Measurements from ENCODE around the gene RAB27A. TPM values are rescaled to one million over a fixed set of nuclear protein-coding genes. Genes with fewer than 3 reads are reported as not detected.
"Not testable (repeated sequence)": the region's sequence is repeated elsewhere in the genome, so short reads cannot be mapped to it uniquely, and the experiment has no call there.

The RAB27A gene
- total RNA-seq, 4 donors from 2014 or later = 6.2 to 11.9 (median 7.5) TPM

- WGBS, 2 donors = 61 to 62% methylated on average over 4 of the region's 4 CpGs
- intact Hi-C loops (cut with DNase I; ENCODE audit: low total_unique reads) = no loop called here
- DNase-seq (ENCODE audit: low spot score in 2 of 2) = no peak
- TF ChIP-seq, protein P1, sequence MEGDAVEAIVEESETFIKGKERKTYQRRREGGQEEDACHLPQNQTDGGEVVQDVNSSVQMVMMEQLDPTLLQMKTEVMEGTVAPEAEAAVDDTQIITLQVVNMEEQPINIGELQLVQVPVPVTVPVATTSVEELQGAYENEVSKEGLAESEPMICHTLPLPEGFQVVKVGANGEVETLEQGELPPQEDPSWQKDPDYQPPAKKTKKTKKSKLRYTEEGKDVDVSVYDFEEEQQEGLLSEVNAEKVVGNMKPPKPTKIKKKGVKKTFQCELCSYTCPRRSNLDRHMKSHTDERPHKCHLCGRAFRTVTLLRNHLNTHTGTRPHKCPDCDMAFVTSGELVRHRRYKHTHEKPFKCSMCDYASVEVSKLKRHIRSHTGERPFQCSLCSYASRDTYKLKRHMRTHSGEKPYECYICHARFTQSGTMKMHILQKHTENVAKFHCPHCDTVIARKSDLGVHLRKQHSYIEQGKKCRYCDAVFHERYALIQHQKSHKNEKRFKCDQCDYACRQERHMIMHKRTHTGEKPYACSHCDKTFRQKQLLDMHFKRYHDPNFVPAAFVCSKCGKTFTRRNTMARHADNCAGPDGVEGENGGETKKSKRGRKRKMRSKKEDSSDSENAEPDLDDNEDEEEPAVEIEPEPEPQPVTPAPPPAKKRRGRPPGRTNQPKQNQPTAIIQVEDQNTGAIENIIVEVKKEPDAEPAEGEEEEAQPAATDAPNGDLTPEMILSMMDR (IDR thresholded peaks at IDR 0.05) = no peak
- TF ChIP-seq POLR2A (IDR thresholded peaks at IDR 0.05) = no peak
- H3K4me3 ChIP-seq (ENCODE audit: low read depth, poor library complexity, severe bottlenecking) = no peak overlapping the region
Observed at GRCh38 chr15:55256281-55257011, 33.2 kb downstream of the RAB27A start.

DNA sequence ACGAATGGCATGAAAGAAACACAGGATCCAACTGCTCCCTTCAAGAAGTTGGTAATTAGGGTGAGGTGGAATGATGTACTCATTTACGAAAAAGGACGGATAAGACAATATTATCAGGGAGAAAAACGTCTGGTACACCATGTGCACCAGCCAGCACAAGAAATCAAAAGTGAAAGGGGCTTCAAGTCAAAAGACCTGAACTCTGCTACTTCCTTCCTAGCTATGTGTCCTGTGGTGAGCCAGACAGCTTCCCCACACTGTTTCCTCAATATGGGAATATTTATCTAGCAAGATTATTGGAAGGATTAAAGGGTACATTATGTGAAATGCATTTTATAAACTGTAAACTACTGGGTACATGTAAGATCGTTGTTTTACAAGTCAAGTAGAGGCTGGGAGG lies 33.9 kb downstream of the RAB27A start:
- TF ChIP-seq, protein P1 (IDR thresholded peaks at IDR 0.05) = no peak
- TF ChIP-seq POLR2A (IDR thresholded peaks at IDR 0.05) = no peak
- WGBS, 2 donors = 70 to 78% methylated on average over 5 of the region's 5 CpGs
- intact Hi-C loops (cut with DNase I; ENCODE audit: low total_unique reads) = no loop called here
- DNase-seq (ENCODE audit: low spot score in 2 of 2) = no peak
- H3K4me3 ChIP-seq (ENCODE audit: low read depth, poor library complexity, severe bottlenecking) = no peak overlapping the region

- TF ChIP-seq, protein P1 (IDR thresholded peaks at IDR 0.05) = no peak
- no peak for TF ChIP-seq POLR2A (IDR thresholded peaks at IDR 0.05)
- H3K4me3 ChIP-seq (ENCODE audit: low read depth, poor library complexity, severe bottlenecking) = no peak overlapping the region
- no peak for DNase-seq (ENCODE audit: low spot score in 2 of 2)
- intact Hi-C loops (cut with DNase I; ENCODE audit: low total_unique reads) = no loop called here
- WGBS, 2 donors = 75 to 80% methylated on average over 4 of the region's 4 CpGs
Observed at GRCh38 chr15:55254916-55255679, 34.5 kb downstream of the RAB27A start.

DNA sequence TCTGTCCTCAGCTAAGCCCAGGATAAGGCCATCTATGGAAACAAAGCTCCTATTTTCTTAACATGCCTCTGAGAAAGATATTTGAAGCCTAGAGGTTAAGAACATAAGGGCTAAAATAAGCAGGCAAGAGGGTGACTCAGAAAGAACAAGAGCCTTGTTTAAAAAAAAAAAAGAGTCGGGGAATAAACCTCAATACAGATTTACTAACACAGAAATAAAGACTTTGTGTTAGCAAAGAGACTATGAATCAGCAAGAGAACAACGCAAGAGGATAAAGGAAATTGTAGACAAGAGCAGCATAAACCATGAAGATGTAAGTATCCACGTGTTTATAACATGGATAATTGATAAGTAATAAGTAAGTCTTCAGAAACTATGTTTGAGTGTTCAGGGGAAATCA lies 36.0 kb downstream of the RAB27A start:
- 66 to 76% methylated on average over 3 of the region's 3 CpGs for WGBS, 2 donors
- no peak overlapping the region for H3K4me3 ChIP-seq (ENCODE audit: low read depth, poor library complexity, severe bottlenecking)
- DNase-seq (ENCODE audit: low spot score in 2 of 2) = no peak
- TF ChIP-seq POLR2A (IDR thresholded peaks at IDR 0.05) = no peak
- TF ChIP-seq, protein P1 (IDR thresholded peaks at IDR 0.05) = no peak
- intact Hi-C loops (cut with DNase I; ENCODE audit: low total_unique reads) = no loop called here

- DNase-seq (ENCODE audit: low spot score in 2 of 2); H3K4me3 ChIP-seq (ENCODE audit: low read depth, poor library complexity, severe bottlenecking); intact Hi-C loops (cut with DNase I; ENCODE audit: low total_unique reads): not testable (repeated sequence)
- WGBS, 2 donors = 95 to 96% methylated on average over 8 of the region's 8 CpGs
Observed at GRCh38 chr15:55252201-55252600, 37.4 kb downstream of the RAB27A start.

DNA sequence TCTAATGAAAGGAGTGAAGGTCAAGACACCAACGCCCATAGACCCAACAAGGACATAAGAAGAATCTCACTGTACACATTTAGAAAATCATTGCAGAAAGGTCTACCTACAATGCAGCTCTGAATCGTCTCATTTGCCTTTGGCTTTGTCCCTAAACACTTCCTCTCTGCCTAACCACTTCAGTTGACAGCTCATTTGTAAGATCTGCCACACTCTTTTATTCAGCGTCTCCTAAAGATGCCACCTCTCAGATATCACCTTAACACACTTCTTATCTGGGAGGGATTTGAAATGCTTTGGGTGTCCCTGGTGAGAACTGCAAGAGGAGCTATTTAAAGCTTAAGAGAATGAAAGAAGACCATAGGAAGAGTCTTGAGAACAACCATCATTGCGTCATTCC lies 38.7 kb downstream of the RAB27A start:
- intact Hi-C loops (cut with DNase I; ENCODE audit: low total_unique reads) = no loop called here
- 74 to 78% methylated on average over 4 of the region's 4 CpGs for WGBS, 2 donors
- TF ChIP-seq, protein P1 (IDR thresholded peaks at IDR 0.05) = no peak
- TF ChIP-seq POLR2A (IDR thresholded peaks at IDR 0.05) = no peak
- no peak overlapping the region for H3K4me3 ChIP-seq (ENCODE audit: low read depth, poor library complexity, severe bottlenecking)
- no peak for DNase-seq (ENCODE audit: low spot score in 2 of 2)
